Left forelimb (tissue), 1 donor: Measurements from ENCODE around the gene PREP.
"Not testable (repeated sequence)": the region's sequence is repeated elsewhere in the genome, so short reads cannot be mapped to it uniquely, and the experiment has no call there.

Source experiments
- DNase-seq: peaks from one replicate; pipeline ENCODE4 v3.0.0-alpha.2; 2018; ENCODE audit warnings: low spot score

Gene PREP

DNA sequence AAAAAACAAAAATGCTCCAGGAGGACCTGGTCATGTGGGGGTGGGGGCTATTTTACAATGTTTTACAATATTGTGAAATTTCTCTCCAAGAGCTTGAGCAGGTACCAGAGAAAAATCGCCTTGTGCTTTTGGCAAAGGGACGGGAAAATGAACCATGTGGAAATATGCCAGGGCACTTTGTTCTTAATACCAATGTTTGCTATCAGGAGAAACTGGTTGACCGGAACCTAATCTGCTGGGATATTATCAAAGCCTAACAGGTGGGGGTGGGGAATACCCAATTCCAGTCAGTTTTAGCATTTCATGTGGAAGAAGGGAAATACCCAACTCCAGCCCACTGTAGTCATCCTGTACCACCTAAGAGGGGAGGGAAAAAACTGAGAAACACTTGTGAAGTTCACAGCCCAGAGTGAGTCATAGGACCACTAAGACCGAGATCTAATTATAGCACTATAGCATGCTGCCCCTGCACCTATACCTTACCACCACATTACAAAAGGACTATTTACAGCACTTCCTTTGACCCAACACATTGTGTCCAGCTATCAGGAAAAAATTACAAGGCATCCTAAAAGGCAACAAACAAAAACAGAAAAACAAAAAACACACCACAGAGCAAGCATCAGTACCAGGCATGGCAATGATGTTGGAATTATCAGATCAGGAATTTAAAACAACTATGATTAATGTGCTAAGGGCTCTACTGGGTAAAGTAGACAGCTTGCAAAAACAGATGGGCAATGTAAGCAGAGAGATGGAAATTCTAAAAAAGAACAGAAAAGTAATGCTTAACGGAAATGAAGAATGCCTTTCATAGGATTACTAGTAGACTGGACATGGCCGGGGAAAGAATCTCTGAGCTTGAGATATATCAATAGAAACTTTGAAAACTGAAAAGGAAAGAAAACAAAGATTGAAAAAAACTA lies 138.9 kb downstream of the PREP start:
- no peak for DNase-seq

DNA sequence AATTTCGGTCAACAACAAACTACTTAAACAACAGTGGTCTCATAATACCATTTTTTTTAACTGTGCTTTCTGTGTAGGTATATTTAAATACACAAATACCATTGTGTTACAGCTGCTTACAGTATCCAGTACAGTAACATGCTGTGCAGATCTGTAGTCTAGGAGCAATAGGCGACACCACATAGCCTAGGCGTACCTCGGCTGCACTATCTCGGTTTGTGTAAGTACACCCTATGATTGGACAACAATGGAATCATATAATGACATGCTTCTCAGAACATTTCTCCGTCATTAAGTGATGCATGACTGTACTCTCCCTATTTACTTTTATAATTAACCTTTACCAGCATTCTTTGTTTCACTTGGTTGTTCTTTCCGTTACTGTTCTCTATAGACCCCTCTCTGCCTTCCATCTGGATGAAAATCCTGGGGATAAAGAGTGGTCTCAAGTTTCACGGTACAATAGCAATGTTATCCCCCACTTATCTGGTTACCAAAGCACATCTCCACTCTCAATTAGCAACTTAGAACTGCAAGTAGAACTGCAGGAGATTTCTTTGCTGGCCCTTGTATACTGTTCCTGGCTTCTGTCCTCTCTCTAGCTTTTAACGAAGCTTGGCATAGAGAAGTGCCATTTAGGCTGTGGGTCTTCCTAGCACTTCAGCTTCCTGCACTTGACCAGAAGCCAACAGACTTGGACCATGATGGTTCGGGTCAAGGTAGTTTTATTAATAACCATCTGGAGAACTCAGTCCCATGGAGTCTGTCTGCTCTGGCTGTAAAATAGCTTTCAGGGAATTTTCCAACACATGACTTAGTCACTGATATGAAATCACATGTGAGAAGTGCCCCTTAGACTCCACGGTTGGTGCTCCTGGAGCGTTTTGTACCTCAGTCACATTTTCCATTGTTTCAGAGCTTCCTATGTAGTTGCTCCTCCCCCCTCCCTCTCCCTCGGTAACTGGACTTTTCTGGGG lies 142.7 kb downstream of the PREP start:
- no peak for DNase-seq

DNA sequence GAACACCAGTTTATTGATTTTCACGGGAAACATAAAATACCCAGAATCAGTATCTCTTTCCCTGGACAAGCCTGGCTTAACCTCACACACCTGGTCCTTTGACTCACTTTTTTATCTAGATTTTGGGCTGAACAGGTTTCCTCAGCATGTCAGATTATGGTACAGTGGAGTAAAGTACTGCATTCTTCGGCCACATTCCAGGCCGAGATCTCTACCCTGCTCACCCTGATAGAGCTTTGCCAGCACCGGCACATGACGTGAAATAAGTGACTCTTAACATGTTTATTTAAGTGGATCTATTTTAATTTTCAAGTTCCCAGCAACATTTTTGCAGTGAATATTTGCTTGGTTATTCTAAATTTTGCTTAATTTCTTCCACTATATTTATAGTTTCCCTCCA lies 144.1 kb downstream of the PREP start:
- DNase-seq = no peak

DNA sequence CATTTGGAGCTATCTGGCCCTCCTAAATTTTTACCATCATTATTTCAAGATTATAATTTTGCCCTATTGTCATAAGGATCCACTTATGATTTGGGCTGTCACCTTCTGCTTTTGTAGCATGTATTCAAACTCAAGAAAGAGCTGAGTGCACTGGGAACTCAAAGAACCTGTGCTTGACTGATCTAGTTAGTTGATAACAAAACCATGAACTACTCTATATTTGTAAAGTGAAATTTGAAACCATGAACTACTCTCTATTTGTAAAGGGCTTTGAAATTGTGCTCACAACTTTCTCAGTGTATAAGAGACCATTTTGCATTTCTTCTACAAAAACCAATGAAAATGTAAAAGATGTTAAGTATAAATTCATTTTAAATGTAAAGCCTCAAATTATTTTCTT lies 145.5 kb downstream of the PREP start:
- no peak for DNase-seq

DNA sequence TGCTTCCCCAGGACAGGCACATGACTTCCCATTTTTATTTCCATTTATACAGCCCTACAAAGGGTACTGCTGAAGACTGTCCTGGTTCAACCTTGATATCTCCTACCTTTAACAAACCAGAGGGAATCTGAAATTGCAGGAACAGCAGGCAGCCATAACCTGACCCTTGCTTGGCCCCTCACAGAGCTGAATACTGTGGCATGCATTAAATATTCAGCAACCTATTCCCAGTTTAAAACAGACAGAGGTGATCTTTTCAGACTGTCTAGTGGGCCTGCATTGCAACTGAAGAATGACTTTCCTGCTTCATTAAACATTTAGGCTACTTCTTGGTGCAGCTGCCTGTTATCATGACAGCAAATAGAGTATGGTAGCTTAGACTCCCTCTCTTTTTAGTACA lies 146.3 kb downstream of the PREP start:
- no peak for DNase-seq

DNA sequence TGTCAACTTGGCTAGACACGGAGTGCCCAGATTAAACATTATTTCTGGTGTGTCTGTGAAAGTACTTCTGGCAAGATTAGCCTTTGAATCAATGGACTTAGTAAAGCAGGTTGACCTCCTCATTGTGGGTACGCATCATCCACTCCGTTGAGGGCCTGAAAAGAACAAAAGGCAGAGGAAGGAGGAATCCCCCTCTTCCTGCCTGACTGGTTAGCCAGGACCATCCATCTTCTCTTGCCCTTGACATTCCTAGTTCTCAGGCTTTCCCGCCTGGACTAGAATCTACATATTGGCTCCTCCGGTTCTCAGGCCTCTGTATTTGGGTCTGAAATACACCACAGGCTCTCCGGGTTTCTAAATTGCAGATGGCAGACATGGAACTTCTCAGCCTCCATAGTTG lies 149.1 kb downstream of the PREP start:
- no peak for DNase-seq

DNA sequence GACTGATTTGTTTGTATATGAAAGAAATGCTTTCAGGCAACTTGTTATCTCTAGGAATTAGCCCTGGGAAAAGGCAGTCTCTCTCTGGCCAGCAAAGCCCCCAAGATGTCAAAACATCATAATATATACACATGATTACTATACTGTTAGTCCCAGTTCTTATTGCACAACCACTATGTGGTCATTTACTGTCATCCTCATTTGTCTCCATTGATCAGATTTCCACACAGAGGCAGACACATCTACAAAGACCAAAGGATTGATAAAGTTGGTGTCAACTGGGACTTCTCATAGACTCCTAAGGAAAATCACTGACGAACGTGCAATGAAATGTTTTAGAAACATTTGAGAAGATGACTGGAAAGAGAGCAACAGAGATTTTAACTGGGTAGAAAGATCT lies 151.2 kb downstream of the PREP start:
- no peak for DNase-seq

DNA sequence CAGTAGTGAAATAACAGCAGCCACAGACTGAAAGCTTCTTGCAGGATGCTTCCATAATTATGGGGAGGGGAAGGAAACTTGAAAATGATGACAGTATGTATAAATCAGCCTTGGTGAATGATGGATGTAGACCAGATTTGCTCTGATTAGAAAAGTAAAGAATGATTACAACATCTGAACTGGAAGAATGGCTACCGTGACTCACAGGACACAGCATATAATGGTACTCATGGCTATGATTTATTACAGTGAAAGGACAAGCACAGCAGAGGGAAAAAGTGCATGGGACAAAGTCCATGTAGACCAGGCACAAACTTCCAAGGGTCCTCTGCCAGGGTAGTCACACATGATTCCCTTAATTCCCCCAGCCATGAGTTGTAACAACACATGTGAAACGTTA lies 152.3 kb downstream of the PREP start:
- no peak for DNase-seq

DNA sequence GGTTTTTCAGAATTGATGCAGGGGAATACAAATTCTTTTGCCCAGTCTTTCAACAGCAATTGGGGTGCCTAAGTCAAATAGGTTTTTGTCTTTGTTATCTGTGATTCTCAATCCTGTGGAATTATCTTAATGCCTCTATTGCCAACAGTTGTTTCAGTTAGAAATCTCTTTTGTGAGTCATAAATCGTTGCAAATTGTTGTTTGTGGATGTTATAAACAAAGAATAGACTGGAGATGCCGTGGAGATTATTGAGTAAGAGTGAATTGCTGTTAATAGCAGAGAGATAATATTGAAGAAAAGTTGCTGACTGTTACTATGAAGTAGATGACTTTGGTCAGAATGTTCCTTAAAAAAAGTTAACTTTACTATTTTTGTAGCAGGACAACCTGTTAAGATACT lies 159.4 kb downstream of the PREP start:
- no peak for DNase-seq

DNA sequence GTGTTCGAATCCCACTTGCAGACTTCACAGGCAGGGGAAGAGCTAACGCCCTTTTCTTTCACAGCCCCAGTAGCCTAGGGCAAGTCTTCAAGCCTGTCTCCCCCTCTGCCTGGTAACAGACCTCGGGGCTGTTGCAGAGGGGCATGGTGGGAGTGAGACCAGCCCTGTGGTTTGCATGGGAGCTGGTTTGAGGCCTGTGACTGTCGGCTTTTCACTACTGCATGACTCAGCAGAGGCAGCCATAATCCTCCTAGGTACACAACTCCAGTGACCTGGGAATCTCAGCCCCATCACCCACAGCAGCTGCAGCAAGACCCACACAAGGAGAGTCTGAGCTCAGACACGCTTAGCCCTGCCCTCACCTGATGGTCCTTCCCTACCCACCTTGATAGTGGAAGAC lies 167.7 kb downstream of the PREP start:
- DNase-seq = no peak

DNA sequence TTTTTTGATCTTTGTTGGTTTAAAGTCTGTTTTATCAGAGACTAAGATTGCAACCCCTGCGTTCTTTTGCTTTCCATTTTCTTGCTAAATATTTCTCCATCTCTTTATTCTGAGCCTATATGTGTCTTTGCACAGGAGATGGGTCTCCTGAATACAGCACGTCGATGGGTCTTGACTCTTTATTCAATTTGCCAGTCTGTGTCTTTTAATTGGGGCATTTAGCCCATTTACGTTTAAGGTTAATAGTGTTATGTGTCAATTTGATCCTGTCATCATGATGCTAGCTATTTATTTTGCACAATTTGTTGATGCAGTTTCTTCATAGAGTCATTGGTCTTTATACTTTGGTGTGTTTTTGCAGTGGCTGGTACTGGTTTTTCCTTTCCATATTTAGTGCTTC lies 171.1 kb downstream of the PREP start:
- not testable (repeated sequence) for DNase-seq
